Osteocyte (in vitro differentiated cells): ENCODE results near the gene NOP53. TPM values are rescaled to one million over a fixed set of nuclear protein-coding genes. Genes with fewer than 3 reads are reported as not detected.
"Not testable (repeated sequence)": the region's sequence is repeated elsewhere in the genome, so short reads cannot be mapped to it uniquely, and the experiment has no call there.

ENCODE experiments used
- DNase-seq: peaks from one replicate; pipeline ENCODE4 v3.0.0; 2021; ENCODE audit warnings: mixed read lengths; ENCODE audit not compliant: unreplicated experiment; ENCODE audit errors: extremely low spot score
- H3K27ac Mint-ChIP-seq: one replicate; pipeline ENCODE4 v1.8.0; 2021; ENCODE audit warnings: mild to moderate bottlenecking, mixed read lengths; ENCODE audit not compliant: unreplicated experiment
- H3K27me3 Mint-ChIP-seq: one replicate; pipeline ENCODE4 v1.8.0; 2021; ENCODE audit warnings: mixed read lengths; ENCODE audit not compliant: unreplicated experiment
- H3K36me3 Mint-ChIP-seq: one replicate; pipeline ENCODE4 v1.8.0; 2021; ENCODE audit warnings: mixed read lengths; ENCODE audit not compliant: unreplicated experiment
- H3K4me1 Mint-ChIP-seq: one replicate; pipeline ENCODE4 v1.8.0; 2021; ENCODE audit warnings: mixed read lengths; ENCODE audit not compliant: unreplicated experiment
- H3K4me3 Mint-ChIP-seq: one replicate; pipeline ENCODE4 v1.8.0; 2021; ENCODE audit warnings: mild to moderate bottlenecking, moderate library complexity, mixed read lengths; ENCODE audit not compliant: unreplicated experiment
- H3K9me3 Mint-ChIP-seq: one replicate; pipeline ENCODE4 v1.8.0; 2021; ENCODE audit warnings: mixed read lengths; ENCODE audit not compliant: unreplicated experiment
- total RNA-seq: library from RNA; stranded (reverse); gene quantifications from 2 replicates; pipeline ENCODE4 v1.2.1, GENCODE V29; 2021
- TF ChIP-seq, protein P1 (sequence below): fragments of 200-600 bp; sonication (generic); IDR thresholded peaks from 2 replicates; pipeline ENCODE4 v1.5.0; 2021; ENCODE audit warnings: antibody characterized with exemption, mild to moderate bottlenecking, moderate library complexity

Gene NOP53
- total RNA-seq, 1 donor from 2014 or later = 232 TPM

DNA sequence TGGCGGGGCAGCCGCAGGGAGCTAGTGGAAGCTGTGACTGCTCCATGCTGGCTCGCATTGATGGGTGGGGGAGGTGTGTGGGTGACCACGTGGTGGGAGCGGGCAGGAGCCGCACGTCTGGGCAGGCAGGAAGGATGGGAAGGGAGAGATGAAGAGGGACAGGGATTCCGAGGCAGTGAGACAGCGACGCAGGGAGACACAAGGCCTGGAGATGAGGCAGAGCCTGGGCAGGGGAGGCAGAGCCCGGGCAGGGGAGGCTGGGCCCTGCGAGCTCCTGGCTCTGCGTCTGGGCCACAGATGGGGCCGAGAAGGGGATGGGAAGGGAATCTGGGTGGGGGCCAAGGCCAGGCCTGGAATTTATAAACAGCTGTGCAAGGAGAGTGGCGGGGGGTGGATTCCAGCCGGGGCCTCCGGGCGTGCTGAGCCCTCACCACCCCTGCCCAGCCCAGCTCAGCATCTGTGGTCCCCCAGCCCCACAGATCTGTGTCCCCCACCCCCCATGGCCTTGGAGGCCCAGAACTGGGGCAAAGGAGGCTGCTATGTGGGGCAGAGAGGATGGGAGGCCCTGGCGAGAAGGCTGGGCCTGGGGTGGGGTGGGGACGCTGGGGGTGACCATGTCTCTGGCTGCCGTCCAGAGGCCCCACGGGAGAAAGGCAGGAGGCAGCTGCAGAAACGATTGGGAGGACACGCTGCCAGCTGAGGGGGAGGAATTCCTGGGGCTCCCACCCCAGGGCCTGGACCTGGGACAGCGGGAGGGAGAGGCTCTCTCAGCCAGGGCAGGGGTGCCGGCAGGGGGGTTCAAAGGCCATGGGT is 26.1 kb upstream of the NOP53 start:
- no peaks in the 10 kb centered on the region for H3K9me3 Mint-ChIP-seq
- peak; percentile 98 for DNase-seq
- peak overlapping the region; percentile 94 for H3K27ac Mint-ChIP-seq
- TF ChIP-seq, protein P1, sequence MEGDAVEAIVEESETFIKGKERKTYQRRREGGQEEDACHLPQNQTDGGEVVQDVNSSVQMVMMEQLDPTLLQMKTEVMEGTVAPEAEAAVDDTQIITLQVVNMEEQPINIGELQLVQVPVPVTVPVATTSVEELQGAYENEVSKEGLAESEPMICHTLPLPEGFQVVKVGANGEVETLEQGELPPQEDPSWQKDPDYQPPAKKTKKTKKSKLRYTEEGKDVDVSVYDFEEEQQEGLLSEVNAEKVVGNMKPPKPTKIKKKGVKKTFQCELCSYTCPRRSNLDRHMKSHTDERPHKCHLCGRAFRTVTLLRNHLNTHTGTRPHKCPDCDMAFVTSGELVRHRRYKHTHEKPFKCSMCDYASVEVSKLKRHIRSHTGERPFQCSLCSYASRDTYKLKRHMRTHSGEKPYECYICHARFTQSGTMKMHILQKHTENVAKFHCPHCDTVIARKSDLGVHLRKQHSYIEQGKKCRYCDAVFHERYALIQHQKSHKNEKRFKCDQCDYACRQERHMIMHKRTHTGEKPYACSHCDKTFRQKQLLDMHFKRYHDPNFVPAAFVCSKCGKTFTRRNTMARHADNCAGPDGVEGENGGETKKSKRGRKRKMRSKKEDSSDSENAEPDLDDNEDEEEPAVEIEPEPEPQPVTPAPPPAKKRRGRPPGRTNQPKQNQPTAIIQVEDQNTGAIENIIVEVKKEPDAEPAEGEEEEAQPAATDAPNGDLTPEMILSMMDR = no peak
- no peaks in the 10 kb centered on the region for H3K27me3 Mint-ChIP-seq
- peak overlapping the region; percentile 67 for H3K4me3 Mint-ChIP-seq
- peaks cover 85% of the 10 kb centered on the region for H3K4me1 Mint-ChIP-seq
- H3K36me3 Mint-ChIP-seq = peaks cover 29% of the 10 kb centered on the region

DNA sequence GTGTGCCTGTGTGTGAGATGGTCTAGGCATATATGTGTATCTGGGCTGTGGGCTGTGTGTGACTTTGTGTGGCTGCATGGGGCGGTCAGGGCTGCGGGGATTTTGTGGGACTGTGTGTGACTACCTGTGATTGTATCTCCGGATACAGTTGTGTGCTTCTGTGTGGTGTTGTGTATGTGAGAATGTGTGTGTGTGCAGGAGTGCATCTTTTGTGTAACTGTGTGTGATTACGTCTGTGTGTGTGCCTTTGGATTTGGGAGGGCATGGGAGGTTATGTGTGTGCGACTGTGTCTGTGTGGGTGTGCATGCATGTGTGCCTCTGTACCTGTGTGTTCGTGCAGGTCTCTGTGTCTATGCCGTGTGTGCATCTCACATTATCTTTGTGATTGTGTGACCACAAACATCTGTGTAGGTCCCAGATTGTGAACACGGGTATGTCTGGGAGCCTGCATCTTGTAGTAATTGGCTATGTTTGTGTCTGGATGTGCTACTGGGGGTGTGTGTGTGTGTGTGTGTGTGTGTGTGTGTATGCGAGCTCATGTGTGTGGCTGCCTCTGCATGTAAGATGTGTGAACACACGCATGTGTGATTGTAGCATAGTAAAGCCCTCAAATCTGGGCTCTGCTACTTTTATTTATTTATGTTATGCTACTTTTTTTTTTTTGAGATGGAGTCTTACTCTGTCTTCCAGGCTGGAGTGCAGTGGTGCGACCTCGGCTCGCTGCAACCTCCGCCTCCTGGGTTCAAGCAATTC is 24.5 kb upstream of the NOP53 start:
- no peak for DNase-seq
- Mint-ChIP-seq H3K9me3 (no peaks in the 10 kb centered on the region), H3K27me3 (no peaks in the 10 kb centered on the region), H3K27ac (peak overlapping the region; percentile 94), H3K4me1 (peaks cover 84% of the 10 kb centered on the region), H3K4me3 (peak overlapping the region; percentile 3), H3K36me3 (peaks cover 33% of the 10 kb centered on the region)
- TF ChIP-seq, protein P1 = no peak

DNA sequence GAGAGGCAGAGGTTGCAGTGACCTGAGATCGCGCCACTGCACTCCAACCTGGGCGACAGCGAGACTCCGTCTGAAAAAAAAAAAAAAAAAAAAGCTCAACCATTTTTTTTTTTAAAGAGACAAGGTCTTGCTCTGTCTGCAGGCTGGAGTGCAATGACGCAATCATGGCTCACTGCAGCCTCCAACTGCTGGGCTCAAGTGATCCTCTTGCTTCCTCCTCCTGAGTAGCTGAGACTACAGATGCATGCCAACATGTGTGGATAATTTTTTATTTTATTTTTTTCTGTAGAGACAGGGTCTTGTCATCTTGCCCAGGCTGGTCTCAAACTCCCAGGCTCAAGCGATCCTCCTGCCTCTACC is 21.8 kb upstream of the NOP53 start:
- peaks cover 33% of the 10 kb centered on the region for H3K36me3 Mint-ChIP-seq
- DNase-seq = no peak
- H3K9me3 Mint-ChIP-seq = no peaks in the 10 kb centered on the region
- no peaks in the 10 kb centered on the region for H3K27me3 Mint-ChIP-seq
- H3K4me1 Mint-ChIP-seq = peaks cover 84% of the 10 kb centered on the region
- peak overlapping the region; percentile 83 for H3K27ac Mint-ChIP-seq
- peak overlapping the region; percentile 47 for H3K4me3 Mint-ChIP-seq
- TF ChIP-seq, protein P1 = no peak

DNA sequence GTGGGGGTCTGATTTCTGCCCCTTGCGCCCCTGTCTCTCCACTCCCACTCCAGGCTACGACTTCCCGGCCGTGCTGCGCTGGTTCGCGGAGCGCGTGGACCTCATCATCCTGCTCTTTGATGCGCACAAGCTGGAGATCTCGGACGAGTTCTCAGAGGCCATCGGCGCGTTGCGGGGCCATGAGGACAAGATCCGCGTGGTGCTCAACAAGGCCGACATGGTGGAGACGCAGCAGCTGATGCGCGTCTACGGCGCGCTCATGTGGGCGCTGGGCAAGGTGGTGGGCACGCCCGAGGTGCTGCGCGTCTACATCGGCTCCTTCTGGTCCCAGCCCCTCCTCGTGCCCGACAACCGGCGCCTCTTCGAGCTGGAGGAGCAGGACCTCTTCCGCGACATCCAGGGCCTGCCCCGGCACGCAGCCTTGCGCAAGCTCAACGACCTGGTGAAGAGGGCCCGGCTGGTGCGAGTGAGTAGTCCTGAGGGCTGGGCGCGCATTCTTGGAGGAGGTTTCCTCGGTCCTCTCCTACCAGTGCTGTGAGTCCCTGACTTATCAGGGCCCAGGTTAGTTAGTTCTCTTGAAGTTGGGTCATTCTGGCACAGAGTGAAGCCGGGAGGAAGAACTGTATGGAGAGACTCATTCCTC is 19.5 kb upstream of the NOP53 start:
- Mint-ChIP-seq H3K4me1 (peaks cover 82% of the 10 kb centered on the region), H3K9me3 (no peaks in the 10 kb centered on the region), H3K27me3 (no peaks in the 10 kb centered on the region), H3K4me3 (no peak overlapping the region), H3K27ac (peak overlapping the region; percentile 91), H3K36me3 (peaks cover 40% of the 10 kb centered on the region)
- no peak for DNase-seq
- TF ChIP-seq, protein P1 = no peak

DNA sequence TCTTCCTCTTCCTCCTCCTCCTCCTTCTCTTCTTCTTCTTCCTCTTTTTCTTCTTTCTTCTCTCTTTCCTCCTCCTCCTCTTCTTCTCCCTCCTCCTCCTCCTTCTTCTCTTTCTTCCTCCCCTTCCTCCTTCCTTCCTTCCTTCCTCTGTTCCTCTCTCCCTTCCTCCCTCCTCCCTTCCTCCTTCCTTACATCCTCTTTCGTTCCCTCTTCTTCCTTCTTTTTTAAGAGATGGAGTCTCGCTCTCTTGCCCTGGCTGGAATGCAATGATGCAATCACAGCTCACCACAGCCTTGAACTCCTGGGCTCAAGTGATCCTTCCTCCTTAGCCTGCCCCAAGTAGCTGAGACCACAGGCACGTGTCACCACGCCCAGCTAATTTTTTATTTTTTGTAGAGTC is 18.9 kb upstream of the NOP53 start:
- Mint-ChIP-seq H3K27me3 (no peaks in the 10 kb centered on the region), H3K4me1 (peaks cover 82% of the 10 kb centered on the region), H3K27ac (peak overlapping the region; percentile 91)

DNA sequence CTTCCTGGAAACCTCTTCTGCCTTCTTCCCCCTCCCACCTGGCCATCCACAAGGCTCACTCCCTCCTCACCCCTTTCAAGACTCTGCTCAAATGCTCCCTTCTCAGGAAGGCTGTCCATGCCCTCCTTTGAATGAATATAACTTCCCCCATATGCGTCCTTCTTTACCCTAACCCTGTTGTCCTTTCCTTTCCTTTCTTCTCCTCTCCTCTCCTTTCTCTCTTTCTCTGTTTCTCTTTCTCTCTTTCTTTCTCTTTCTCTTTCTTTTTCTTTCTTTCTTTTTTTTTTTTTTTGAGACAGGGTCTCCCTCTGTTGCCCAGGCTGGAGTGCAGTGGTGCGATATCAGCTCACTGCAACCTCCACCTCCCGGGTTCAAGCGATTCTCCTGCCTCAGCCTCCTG is 17.1 kb upstream of the NOP53 start:
- peak overlapping the region; percentile 43 for H3K4me3 Mint-ChIP-seq
- peaks cover 44% of the 10 kb centered on the region for H3K36me3 Mint-ChIP-seq
- peak overlapping the region; percentile 89 for H3K27ac Mint-ChIP-seq
- H3K27me3 Mint-ChIP-seq, DNase-seq, H3K9me3 Mint-ChIP-seq: not testable (repeated sequence)
- peaks cover 79% of the 10 kb centered on the region for H3K4me1 Mint-ChIP-seq

More for the DNA sequence above, 18.9 kb upstream of the NOP53 start:
- TF ChIP-seq, protein P1 = no peak
- DNase-seq = no peak
- no peaks in the 10 kb centered on the region for H3K9me3 Mint-ChIP-seq
- peaks cover 42% of the 10 kb centered on the region for H3K36me3 Mint-ChIP-seq
- peak overlapping the region; percentile 38 for H3K4me3 Mint-ChIP-seq
